Measurements from ENCODE around the gene TM4SF1. TPM values are rescaled to one million over a fixed set of nuclear protein-coding genes. Genes with fewer than 3 reads are reported as not detected.
"Not testable (repeated sequence)": the region's sequence is repeated elsewhere in the genome, so short reads cannot be mapped to it uniquely, and the experiment has no call there.

Gene TM4SF1
- total RNA-seq, 2 experiments from 2014 or later = 0.83 to 0.92 TPM

DNA sequence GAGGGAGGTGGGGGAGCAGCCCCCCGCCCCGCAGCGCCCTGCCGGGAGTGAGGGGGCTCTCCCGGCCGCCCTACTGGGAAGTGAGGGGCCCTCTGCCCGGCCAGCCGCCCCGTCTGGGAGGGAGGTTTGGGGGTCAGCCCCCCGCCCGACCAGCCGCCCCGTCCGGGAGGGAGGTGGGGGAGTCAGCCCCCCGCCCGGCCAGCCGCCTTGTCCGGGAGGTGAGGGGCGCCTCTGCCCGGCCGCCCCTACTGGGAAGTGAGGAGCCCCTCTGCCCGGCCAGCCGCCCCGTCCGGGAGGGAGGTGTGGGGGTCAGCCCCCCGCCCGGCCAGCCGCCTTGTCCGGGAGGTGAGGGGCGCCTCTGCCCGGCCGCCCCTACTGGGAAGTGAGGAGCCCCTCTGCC, 2.8 kb upstream of the TM4SF1 start:
- H3K27me3 Mint-ChIP-seq; DNase-seq; H3K4me3 Mint-ChIP-seq; CTCF ChIA-PET; H3K36me3 Mint-ChIP-seq; intact Hi-C loops (cut with micrococcal nuclease); POLR2A ChIA-PET; H3K9me3 Mint-ChIP-seq; H3K27ac Mint-ChIP-seq; H3K4me1 Mint-ChIP-seq (ENCODE audit: low read depth): not testable (repeated sequence)

GRCh38 chr3:149378478-149379309, 1.2 kb upstream of the TM4SF1 start:
- no peak for DNase-seq
- no peak overlapping the region for H3K27ac Mint-ChIP-seq
- CTCF ChIA-PET = no interaction called here
- intact Hi-C loops (cut with micrococcal nuclease) = no loop called here
- POLR2A ChIA-PET = no interaction called here
- no peaks in the 10 kb centered on the region for H3K4me1 Mint-ChIP-seq (ENCODE audit: low read depth)
- H3K4me3 Mint-ChIP-seq = no peak overlapping the region
- no peaks in the 10 kb centered on the region for H3K9me3 Mint-ChIP-seq
- peaks cover 2% of the 10 kb centered on the region for H3K27me3 Mint-ChIP-seq
- H3K36me3 Mint-ChIP-seq = no peaks in the 10 kb centered on the region

DNA sequence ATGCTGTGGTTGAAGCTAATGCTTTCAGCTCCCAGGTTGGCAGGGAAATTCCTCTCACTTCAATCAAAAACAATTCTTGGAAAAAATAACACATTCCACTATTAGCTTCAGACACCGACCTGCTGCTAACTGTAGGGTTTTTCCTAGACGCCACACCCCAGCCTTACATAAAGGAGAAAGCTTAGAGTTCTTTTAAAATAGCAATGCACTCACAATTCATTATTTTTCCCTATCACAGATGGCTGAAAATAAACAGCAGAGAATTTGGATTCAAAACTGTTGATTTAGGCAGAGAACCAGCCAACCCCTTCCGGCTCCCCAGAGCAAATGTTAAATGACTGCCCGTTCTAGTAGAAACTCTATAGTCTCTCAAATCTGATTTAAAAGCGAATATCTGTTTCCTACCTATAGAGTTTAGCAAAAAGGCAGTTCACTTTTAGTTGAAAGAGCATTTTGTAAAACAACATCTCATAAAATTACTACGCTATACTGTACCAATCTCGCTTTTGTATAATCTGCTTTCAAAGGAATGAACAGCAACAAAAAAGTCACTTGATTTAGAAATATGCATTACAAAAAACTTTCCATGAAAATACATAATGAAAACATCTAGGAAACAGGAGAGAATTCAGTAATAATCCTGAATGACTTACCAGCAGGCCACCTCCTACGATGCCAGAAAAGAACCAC, 586 bp downstream of the TM4SF1 start:
- POLR2A ChIA-PET = no interaction called here
- DNase-seq = no peak
- H3K27ac Mint-ChIP-seq = no peak overlapping the region
- intact Hi-C loops (cut with micrococcal nuclease) = no loop called here
- no peaks in the 10 kb centered on the region for H3K4me1 Mint-ChIP-seq (ENCODE audit: low read depth)
- H3K36me3 Mint-ChIP-seq = no peaks in the 10 kb centered on the region
- no peak overlapping the region for H3K4me3 Mint-ChIP-seq
- CTCF ChIA-PET = no interaction called here
- no peaks in the 10 kb centered on the region for H3K9me3 Mint-ChIP-seq
- H3K27me3 Mint-ChIP-seq = no peaks in the 10 kb centered on the region

DNA sequence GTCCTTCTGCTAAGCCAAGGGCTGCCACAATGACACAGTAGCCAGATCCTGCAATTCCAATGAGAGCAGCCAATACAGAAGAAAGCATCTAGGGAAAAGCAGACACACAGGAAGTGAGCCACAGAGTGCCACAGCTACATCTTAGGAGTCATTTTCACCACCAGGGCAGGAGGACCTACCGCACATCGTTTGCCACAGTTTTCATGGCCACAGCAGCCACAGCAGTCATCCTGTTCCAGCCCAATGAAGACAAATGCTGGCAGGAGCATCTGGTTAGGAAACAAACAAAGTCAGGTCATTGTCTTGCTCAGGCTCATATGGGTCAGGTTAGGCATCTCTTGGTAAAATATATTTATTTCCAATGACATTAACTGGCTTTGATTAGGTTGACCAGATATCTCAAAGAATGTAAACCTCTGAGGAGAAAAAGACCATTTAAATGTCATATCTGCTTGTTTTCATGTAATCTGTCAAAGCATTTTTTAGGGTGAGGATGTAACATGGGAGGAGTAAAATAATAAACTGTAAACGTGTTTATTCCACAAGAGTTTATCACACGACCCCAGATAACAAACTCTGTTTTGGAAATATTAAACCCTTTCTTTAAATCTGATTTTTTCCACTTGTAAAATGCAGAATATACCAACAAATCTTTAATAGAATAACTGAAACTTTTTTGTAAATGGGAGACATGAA, 1.8 kb downstream of the TM4SF1 start:
- POLR2A ChIA-PET = no interaction called here
- intact Hi-C loops (cut with micrococcal nuclease) = no loop called here
- no peaks in the 10 kb centered on the region for H3K4me1 Mint-ChIP-seq (ENCODE audit: low read depth)

DNA sequence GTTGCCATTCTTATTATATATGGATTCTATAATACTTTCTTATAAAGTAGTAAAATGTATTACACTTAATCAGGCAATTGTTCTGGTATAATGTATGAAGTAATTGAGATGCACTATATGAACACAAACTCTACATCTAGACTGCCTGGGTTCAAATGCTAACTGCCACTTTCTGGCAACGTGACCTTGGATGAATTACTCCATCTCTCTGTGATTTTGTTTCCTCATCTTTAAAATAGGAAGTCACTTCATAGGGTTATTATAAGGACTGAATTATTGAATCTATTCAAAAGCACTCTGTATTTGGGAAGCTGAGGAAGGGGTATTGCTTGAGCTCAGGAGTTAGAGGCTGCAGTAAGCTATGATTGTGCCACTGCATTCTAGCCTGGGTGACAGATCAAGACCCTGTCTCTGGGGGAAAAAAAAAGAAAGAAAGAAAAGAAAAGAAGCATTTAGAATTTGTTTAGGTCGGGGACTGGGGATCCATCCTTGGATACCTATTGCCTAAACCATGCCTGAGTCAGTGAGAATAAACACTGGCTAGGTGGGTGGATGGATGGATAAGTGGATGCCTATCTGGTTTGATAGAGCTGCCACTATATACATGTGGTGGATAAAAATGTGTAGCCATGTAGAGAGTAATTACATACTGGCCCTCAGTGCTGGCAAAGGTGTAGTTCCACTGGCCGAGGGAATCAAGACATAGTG, 2.5 kb downstream of the TM4SF1 start:
- no peak overlapping the region for H3K4me3 Mint-ChIP-seq
- H3K36me3 Mint-ChIP-seq = no peaks in the 10 kb centered on the region
- H3K4me1 Mint-ChIP-seq (ENCODE audit: low read depth) = no peaks in the 10 kb centered on the region
- ChIA-PET POLR2A (no interaction called here), CTCF (no interaction called here)
- no peak for DNase-seq
- H3K27me3 Mint-ChIP-seq = no peaks in the 10 kb centered on the region
- H3K9me3 Mint-ChIP-seq = no peaks in the 10 kb centered on the region
- intact Hi-C loops (cut with micrococcal nuclease) = no loop called here
- no peak overlapping the region for H3K27ac Mint-ChIP-seq

More for the DNA sequence above, 1.8 kb downstream of the TM4SF1 start:
- DNase-seq = no peak
- H3K27me3 Mint-ChIP-seq = no peaks in the 10 kb centered on the region
- no peak overlapping the region for H3K4me3 Mint-ChIP-seq
- H3K36me3 Mint-ChIP-seq = no peaks in the 10 kb centered on the region
- no peaks in the 10 kb centered on the region for H3K9me3 Mint-ChIP-seq
- CTCF ChIA-PET = interaction anchor here (0.6 kb wide), 1 partner anchor 194 kb away, joined by 3 read pairs; no protein-coding TSS in a partner anchor
- no peak overlapping the region for H3K27ac Mint-ChIP-seq

DNA sequence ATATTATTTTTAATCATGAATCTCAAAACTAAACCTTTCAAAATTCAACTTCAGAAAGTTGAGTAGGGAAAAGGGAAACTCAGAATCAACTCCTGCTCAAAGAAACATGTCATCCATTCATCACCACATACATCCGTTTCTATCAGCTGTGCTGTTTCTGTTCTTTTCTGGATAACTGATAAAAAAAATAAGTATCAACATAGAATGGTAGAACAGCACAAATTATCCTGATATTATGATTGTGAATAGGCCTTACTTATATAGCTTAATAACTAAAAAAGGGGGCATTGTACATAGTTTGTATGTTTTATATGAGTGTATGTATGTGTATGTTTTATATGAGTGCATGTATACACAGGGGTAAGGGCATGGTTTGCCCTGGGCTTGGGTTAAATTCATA, 3.1 kb downstream of the TM4SF1 start:
- intact Hi-C loops (cut with micrococcal nuclease) = no loop called here
- POLR2A ChIA-PET = no interaction called here
- CTCF ChIA-PET = no interaction called here
- Mint-ChIP-seq H3K27ac (no peak overlapping the region), H3K36me3 (no peaks in the 10 kb centered on the region), H3K4me3 (no peak overlapping the region), H3K4me1 (ENCODE audit: low read depth) (no peaks in the 10 kb centered on the region), H3K27me3 (peaks cover 1% of the 10 kb centered on the region), H3K9me3 (no peaks in the 10 kb centered on the region)
- no peak for DNase-seq

GRCh38 chr3:149373235-149374125, 4.0 kb downstream of the TM4SF1 start:
- intact Hi-C loops (cut with micrococcal nuclease) = no loop called here
- ChIA-PET POLR2A (no interaction called here), CTCF (interaction anchor here (0.7 kb wide), 1 partner anchor 43 kb away, joined by 3 read pairs; no protein-coding TSS in a partner anchor)
- Mint-ChIP-seq H3K36me3 (no peaks in the 10 kb centered on the region), H3K4me1 (ENCODE audit: low read depth) (no peaks in the 10 kb centered on the region), H3K27ac (no peak overlapping the region), H3K4me3 (no peak overlapping the region), H3K27me3 (peaks cover 1% of the 10 kb centered on the region), H3K9me3 (no peaks in the 10 kb centered on the region)
- DNase-seq = no peak

DNA sequence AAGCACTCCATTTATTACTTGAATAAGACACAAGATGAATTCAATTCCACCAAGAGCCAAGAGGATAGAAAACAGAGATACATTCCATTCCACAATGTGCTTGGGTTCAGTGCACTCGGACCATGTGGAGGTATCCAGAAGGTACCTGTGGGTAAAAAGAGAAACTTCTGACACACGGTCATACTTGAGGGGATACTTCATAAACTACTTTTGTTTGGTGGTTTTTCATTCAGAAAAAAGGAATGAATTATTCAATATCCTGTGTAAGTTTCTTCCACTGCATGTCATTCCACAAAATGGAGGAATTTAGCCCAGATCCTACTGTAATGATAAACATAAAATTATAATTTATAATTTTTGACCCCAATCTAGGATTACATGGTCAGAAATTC, 5.7 kb downstream of the TM4SF1 start:
- H3K36me3 Mint-ChIP-seq = no peaks in the 10 kb centered on the region
- ChIA-PET CTCF (no interaction called here), POLR2A (no interaction called here)
- H3K4me3 Mint-ChIP-seq = no peak overlapping the region
- DNase-seq = no peak
- H3K27me3 Mint-ChIP-seq = peaks cover 4% of the 10 kb centered on the region
- no peaks in the 10 kb centered on the region for H3K9me3 Mint-ChIP-seq
- H3K27ac Mint-ChIP-seq = no peak overlapping the region
- H3K4me1 Mint-ChIP-seq (ENCODE audit: low read depth) = peaks cover 6% of the 10 kb centered on the region
- intact Hi-C loops (cut with micrococcal nuclease) = no loop called here

DNA sequence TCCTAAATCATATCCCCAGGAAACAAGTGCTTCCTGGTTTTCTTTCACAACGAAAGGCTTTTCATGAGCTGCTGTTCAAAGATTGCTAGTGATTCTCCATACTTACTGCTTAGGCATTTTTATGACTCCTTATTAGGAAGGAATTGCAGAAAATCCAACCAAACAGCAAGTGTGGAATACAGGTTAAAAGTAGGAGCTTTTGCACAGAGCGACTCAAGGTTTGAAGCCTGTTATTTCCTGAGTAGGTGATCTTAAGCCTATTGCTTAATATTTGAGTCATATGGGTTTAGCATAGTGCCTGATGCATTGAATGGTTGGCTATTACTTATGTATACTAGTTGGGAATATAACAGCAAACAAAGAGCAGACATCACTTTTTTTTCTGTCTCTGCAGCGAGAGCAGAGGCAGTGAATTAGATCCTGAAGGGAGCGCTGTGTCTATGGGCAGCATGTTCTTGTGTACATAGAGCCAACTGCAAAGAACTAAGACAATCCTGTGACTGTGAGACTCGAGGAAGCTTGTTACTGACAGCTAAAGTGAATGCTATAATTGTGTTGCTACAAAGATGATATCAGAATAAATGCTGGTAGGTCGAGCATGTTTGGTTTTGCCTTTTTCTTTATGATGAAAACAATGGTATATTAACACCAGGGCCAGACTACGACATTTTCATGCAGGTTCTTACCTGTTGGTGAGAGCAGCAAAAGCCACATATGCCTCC, 6.3 kb downstream of the TM4SF1 start:
- Mint-ChIP-seq H3K4me1 (ENCODE audit: low read depth) (peaks cover 6% of the 10 kb centered on the region), H3K27me3 (peaks cover 4% of the 10 kb centered on the region), H3K27ac (no peak overlapping the region), H3K4me3 (no peak overlapping the region), H3K36me3 (no peaks in the 10 kb centered on the region), H3K9me3 (no peaks in the 10 kb centered on the region)
- ChIA-PET POLR2A (no interaction called here), CTCF (no interaction called here)
- intact Hi-C loops (cut with micrococcal nuclease) = no loop called here
- DNase-seq = no peak

DNA sequence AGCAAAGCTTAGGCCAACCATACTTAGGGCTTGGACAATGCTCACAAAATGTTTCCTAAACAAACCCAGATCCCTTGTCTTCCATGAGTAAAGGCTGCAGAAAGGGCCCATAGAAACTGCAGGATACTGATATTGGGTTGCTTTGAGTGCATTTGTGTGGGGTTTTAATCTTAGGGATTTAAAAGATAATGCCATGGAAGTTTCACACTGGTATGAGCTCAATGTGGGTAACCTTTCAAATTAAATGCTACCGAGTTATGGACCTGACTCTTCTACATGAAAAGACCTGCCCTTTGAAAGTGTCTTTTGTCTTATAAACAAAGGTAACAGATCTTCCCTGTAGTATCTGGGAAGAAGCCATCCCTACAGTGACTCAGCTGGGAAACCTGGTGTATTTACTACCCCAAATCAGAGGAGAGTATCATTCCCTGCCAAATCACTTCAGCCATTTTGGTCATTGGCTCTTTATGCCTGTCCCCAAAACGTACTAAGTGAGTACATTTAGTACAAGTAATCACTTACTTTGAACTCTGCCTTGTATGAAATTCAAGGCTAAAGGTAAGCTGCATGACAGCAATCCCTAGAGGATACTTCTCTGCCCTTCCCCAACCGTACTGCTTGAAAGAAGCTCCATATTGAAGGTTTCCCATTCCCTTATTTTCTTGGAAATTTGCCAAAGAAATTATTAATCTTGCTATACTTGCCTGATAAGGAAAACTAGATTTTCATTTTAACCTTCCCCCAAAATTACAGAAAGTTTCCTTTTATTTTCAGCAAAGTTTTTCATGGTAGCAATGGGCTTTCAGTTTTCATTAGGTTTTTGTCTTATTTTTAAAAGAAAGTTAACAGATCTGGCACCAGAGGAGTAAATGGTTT, 7.2 kb downstream of the TM4SF1 start:
- intact Hi-C loops (cut with micrococcal nuclease) = no loop called here
- peaks cover 6% of the 10 kb centered on the region for H3K4me1 Mint-ChIP-seq (ENCODE audit: low read depth)
- CTCF ChIA-PET = no interaction called here
- H3K27me3 Mint-ChIP-seq = peaks cover 4% of the 10 kb centered on the region
- H3K9me3 Mint-ChIP-seq = no peaks in the 10 kb centered on the region
- DNase-seq = no peak
- no peak overlapping the region for H3K4me3 Mint-ChIP-seq
- POLR2A ChIA-PET = no interaction called here
- H3K36me3 Mint-ChIP-seq = no peaks in the 10 kb centered on the region
- no peak overlapping the region for H3K27ac Mint-ChIP-seq

Measured in activated CD4-positive, alpha-beta memory T cell treated with anti-CD3 and anti-CD28 coated beads for 36 hours (primary cell).